SK-N-SH treated with all-trans-retinoic acid at 6 μM for 48 hours (cell line): ENCODE measurements around the gene PUSL1.
A peak's percentile ranks its signal among the peaks of the same experiment; 100 is the strongest.

Experiments used
- ATAC-seq: fragments of 200-7000 bp; cut with Tn5 transposase; 3 replicates; pipeline ENCODE4 v1.9.1; 2020; ENCODE audit warnings: mild to moderate bottlenecking, moderate library complexity
- BACH2 ChIP-seq: fragments of 250-450 bp; sonication (Bioruptor Pico); IDR thresholded peaks from 2 replicates; pipeline ENCODE4 v1.9.0; 2021; ENCODE audit warnings: mild to moderate bottlenecking, borderline replicate concordance
- CSDC2 ChIP-seq: fragments of 250-450 bp; sonication (Bioruptor Pico); IDR thresholded peaks from 2 replicates; pipeline ENCODE4 v1.5.0; 2020; ENCODE audit warnings: mild to moderate bottlenecking, moderate library complexity
- ESRRG ChIP-seq: fragments of 250-450 bp; sonication (Bioruptor Pico); IDR thresholded peaks from 2 replicates; pipeline ENCODE4 v1.6.1; 2021; ENCODE audit warnings: mild to moderate bottlenecking
- ISL1 ChIP-seq: fragments of 250-450 bp; sonication (Bioruptor Pico); IDR thresholded peaks from 2 replicates; pipeline ENCODE4 v2.1.2; 2022; ENCODE audit warnings: mild to moderate bottlenecking, moderate library complexity
- OSR1 ChIP-seq: fragments of 250-450 bp; sonication (Bioruptor Pico); IDR thresholded peaks from 2 replicates; pipeline ENCODE4 v1.8.0; 2022; ENCODE audit warnings: moderate library complexity, mild to moderate bottlenecking, inconsistent platforms
- POU6F1 ChIP-seq: fragments of 250-450 bp; sonication (Bioruptor Pico); IDR thresholded peaks from 2 replicates; pipeline ENCODE4 v1.8.0; 2021; ENCODE audit warnings: low read depth, mild to moderate bottlenecking, moderate library complexity, borderline replicate concordance
- PPARA ChIP-seq: fragments of 250-450 bp; sonication (Bioruptor Pico); IDR thresholded peaks from 2 replicates; pipeline ENCODE4 v1.5.0; 2020; ENCODE audit warnings: mild to moderate bottlenecking, borderline replicate concordance
- RARB ChIP-seq: fragments of 250-450 bp; sonication (Bioruptor Pico); IDR thresholded peaks from 2 replicates; pipeline ENCODE4 v1.8.0; 2021; ENCODE audit warnings: mild to moderate bottlenecking, moderate library complexity
- SNAI2 ChIP-seq: fragments of 250-450 bp; sonication (Bioruptor Pico); IDR thresholded peaks from 2 replicates; pipeline ENCODE4 v1.5.0; 2020; ENCODE audit warnings: mild to moderate bottlenecking, moderate library complexity
- TCF4 ChIP-seq: fragments of 250-450 bp; sonication (Bioruptor Pico); IDR thresholded peaks from 2 replicates; pipeline ENCODE4 v1.8.0; 2021; ENCODE audit warnings: mild to moderate bottlenecking, moderate library complexity, borderline replicate concordance
- TOX ChIP-seq: fragments of 250-450 bp; sonication (Bioruptor Pico); IDR thresholded peaks from 2 replicates; pipeline ENCODE4 v1.8.0; 2021; ENCODE audit warnings: mild to moderate bottlenecking, moderate library complexity, borderline replicate concordance
- TSHZ2 ChIP-seq: fragments of 250-450 bp; sonication (Bioruptor Pico); IDR thresholded peaks from 2 replicates; pipeline ENCODE4 v1.5.0; 2020; ENCODE audit warnings: mild to moderate bottlenecking, moderate library complexity
- ZC3H10 ChIP-seq: fragments of 250-450 bp; sonication (Bioruptor Pico); IDR thresholded peaks from 2 replicates; pipeline ENCODE4 v1.5.1; 2021; ENCODE audit warnings: mild to moderate bottlenecking, moderate library complexity
- ZFP3 ChIP-seq: fragments of 250-450 bp; sonication (Bioruptor Pico); IDR thresholded peaks from 2 replicates; pipeline ENCODE4 v1.5.0; 2020; ENCODE audit warnings: mild to moderate bottlenecking, moderate library complexity
- ZFP30 ChIP-seq: fragments of 450-650 bp; formaldehyde crosslinking; IDR thresholded peaks from 2 replicates; pipeline ENCODE4 v1.5.0; 2022; ENCODE audit warnings: mild to moderate bottlenecking, moderate library complexity
- ZNF565 ChIP-seq: fragments of 450-650 bp; formaldehyde crosslinking; conservative IDR thresholded peaks from 2 replicates; pipeline ENCODE4 v1.5.0; 2020; ENCODE audit warnings: low read depth, mild to moderate bottlenecking, moderate library complexity
- ZNF70 ChIP-seq: fragments of 450-650 bp; formaldehyde crosslinking; IDR thresholded peaks from 2 replicates; pipeline ENCODE4 v1.5.0; 2020; ENCODE audit warnings: mild to moderate bottlenecking, moderate library complexity
- TF ChIP-seq, protein P1 (sequence below): fragments of 250-450 bp; sonication (Bioruptor Pico); IDR thresholded peaks from 2 replicates; pipeline ENCODE4 v1.5.1; 2020; ENCODE audit warnings: low read depth, mild to moderate bottlenecking, moderate library complexity
- TF ChIP-seq, protein P2 (sequence below): fragments of 250-450 bp; sonication (Bioruptor Pico); IDR thresholded peaks from 2 replicates; pipeline ENCODE4 v1.8.0; 2020; ENCODE audit warnings: mild to moderate bottlenecking, moderate library complexity, borderline replicate concordance

PUSL1 gene

DNA sequence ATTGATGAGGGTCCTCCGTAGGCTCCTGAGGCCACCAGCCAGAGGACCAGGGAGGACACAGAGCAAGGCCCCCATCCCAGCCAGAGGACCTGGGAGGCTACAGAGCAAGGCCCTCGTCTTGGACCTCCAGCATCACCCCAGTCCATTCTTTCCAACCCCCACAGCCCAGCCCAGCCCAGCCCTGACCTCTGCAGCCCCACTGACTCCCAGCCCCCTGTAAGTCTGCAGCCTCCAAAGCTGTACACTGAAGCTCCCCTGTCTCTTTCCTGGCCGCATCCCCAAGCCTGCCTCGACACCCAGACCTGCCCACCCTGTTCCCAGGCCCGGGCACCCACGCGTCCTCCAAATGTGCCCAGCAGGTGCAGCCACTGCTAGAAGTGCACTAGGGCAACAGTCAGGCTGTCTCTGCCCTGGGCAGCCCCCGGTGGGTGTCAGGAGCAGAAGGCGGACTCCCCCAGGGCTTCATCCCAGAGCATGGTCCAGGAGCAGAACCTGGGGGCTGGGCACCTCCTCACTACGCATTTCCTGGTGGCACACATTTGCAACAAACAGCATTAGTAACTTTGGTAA lies 38.7 kb downstream of the PUSL1 start (continued):
- TF ChIP-seq, protein P1, sequence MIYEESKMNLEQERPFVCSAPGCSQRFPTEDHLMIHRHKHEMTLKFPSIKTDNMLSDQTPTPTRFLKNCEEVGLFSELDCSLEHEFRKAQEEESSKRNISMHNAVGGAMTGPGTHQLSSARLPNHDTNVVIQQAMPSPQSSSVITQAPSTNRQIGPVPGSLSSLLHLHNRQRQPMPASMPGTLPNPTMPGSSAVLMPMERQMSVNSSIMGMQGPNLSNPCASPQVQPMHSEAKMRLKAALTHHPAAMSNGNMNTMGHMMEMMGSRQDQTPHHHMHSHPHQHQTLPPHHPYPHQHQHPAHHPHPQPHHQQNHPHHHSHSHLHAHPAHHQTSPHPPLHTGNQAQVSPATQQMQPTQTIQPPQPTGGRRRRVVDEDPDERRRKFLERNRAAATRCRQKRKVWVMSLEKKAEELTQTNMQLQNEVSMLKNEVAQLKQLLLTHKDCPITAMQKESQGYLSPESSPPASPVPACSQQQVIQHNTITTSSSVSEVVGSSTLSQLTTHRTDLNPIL (CRISPR knock-in tag): no peak
- TF ChIP-seq BACH2 (no peak), POU6F1 (CRISPR knock-in tag) (no peak), ZFP30 (CRISPR knock-in tag) (no peak), TOX (CRISPR knock-in tag) (no peak), TCF4 (CRISPR knock-in tag) (no peak), ISL1 (CRISPR knock-in tag) (no peak), PPARA (CRISPR knock-in tag) (no peak)
- TF ChIP-seq, protein P2, sequence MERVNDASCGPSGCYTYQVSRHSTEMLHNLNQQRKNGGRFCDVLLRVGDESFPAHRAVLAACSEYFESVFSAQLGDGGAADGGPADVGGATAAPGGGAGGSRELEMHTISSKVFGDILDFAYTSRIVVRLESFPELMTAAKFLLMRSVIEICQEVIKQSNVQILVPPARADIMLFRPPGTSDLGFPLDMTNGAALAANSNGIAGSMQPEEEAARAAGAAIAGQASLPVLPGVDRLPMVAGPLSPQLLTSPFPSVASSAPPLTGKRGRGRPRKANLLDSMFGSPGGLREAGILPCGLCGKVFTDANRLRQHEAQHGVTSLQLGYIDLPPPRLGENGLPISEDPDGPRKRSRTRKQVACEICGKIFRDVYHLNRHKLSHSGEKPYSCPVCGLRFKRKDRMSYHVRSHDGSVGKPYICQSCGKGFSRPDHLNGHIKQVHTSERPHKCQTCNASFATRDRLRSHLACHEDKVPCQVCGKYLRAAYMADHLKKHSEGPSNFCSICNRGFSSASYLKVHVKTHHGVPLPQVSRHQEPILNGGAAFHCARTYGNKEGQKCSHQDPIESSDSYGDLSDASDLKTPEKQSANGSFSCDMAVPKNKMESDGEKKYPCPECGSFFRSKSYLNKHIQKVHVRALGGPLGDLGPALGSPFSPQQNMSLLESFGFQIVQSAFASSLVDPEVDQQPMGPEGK: no peak

- peak; percentile 55 for ATAC-seq
These were observed 39.4 kb downstream of the PUSL1 start for GRCh38 chr1:1347663-1348419.

More at GRCh38 chr1:1347663-1348419, 39.4 kb downstream of the PUSL1 start:
- TF ChIP-seq ISL1 (CRISPR knock-in tag) (no peak), ZNF70 (no peak), ZFP3 (no peak), TCF4 (CRISPR knock-in tag) (no peak), SNAI2 (CRISPR knock-in tag) (no peak), ESRRG (CRISPR knock-in tag) (no peak), ZNF565 (CRISPR knock-in tag) (no peak), CSDC2 (CRISPR knock-in tag) (no peak), ZC3H10 (no peak), OSR1 (CRISPR knock-in tag) (no peak), BACH2 (no peak), RARB (CRISPR knock-in tag) (no peak), TSHZ2 (no peak)
- TF ChIP-seq, protein P1 (CRISPR knock-in tag): no peak
- TF ChIP-seq, protein P2: no peak
